Peyer's patch (tissue), 4 donors: Measurements from ENCODE around the gene SUMO3. TPM values are rescaled to one million over a fixed set of nuclear protein-coding genes. Genes with fewer than 3 reads are reported as not detected.

Source experiments
- DNase-seq, 3 donors: peaks; one replicate each; pipeline ENCODE4 v3.0.0-alpha.2; 2017 to 2019
- H3K27ac ChIP-seq, 4 donors: fragments of 200-600 bp; sonication (generic); one replicate each; pipeline ENCODE4 v1.5.1; 2016 to 2019
- H3K27me3 ChIP-seq, 2 donors: fragments of 200-600 bp; sonication (generic); one replicate each; pipeline ENCODE4 v1.5.1; 2019
- H3K36me3 ChIP-seq, 3 donors: fragments of 200-600 bp; sonication (generic); one replicate each; pipeline ENCODE4 v1.5.1; 2016 to 2019
- H3K4me1 ChIP-seq, 4 donors: fragments of 200-600 bp; sonication (generic); one replicate each; pipeline ENCODE4 v1.5.1; 2016 to 2019
- H3K4me3 ChIP-seq, 4 donors: fragments of 200-600 bp; sonication (generic); 1 replicate in 3 of 4; 2 replicates in 1 of 4; pipeline ENCODE4 v1.5.1; 2016 to 2019; ENCODE audit warnings: mild to moderate bottlenecking in 1 of 4
- H3K9me3 ChIP-seq, 4 donors: fragments of 200-600 bp; sonication (generic); one replicate each; pipeline ENCODE4 v1.5.1; 2016 to 2019; ENCODE audit warnings: mild to moderate bottlenecking in 1 of 4
- POLR2A ChIP-seq, 2 donors: fragments of 450-650 bp; IDR thresholded peaks; one replicate each; pipeline ENCODE4 v1.5.1; 2017; ENCODE audit warnings: antibody characterized with exemption in 2 of 2, mild to moderate bottlenecking in 2 of 2, moderate library complexity in 2 of 2
- total RNA-seq, 4 donors: library from RNA; depleted of rRNA; stranded (reverse); fragments of >200 nt; gene quantifications; one replicate each; pipeline ENCODE4 v1.1.0, GENCODE V29; 2016
- TF ChIP-seq, protein P1 (sequence below), 6 experiments: fragments of 450-650 bp in 4 of 6; fragments of 200-600 bp in 2 of 6; sonication (generic) in 1 of 6; IDR thresholded peaks; one replicate each; pipeline ENCODE4 v1.5.1; 2017 to 2019; ENCODE audit warnings: antibody characterized with exemption in 6 of 6, mild to moderate bottlenecking in 3 of 6, moderate library complexity in 1 of 6

The SUMO3 gene
- total RNA-seq, 4 donors from 2014 or later: 42.6 to 57.6 (median 49.8) TPM

DNA sequence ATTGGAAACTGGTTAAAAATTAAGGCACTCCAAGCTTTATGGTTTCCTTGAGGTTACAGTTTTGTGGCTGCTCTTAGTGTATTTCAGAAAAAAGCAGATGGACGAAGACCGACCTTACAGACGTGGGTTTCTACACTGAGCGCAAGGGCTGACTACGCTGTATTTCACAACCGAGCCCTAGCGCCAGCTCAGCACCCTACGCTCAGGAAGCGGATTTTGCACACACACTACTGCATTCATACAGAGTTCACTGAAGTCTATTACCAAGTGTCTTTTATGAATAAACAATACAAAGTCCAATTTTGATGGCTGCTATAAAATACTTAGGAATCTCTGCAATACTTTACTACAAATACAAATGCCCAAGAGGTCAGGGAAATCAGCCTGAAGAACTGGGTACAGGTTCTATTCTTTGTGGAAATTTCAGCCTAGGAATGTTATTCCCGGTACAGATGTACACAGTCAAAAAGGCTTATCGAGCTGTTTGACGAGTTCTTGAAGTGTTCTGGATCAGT lies 31.8 kb upstream of the SUMO3 start:
- peak in 2 of 3 donors; percentile 77 to 85 for DNase-seq
- no peaks in the 10 kb centered on the region for H3K27me3 ChIP-seq
- no peaks in the 10 kb centered on the region for H3K9me3 ChIP-seq
- peak overlapping the region in 3 of 4 donors; percentile 34 to 85 (median 73) for H3K27ac ChIP-seq
- H3K36me3 ChIP-seq: peaks cover 0 to 59% (median 0%) of the 10 kb centered on the region in 3 donors
- peak overlapping the region in 1 of 4 donors; percentile 6 for H3K4me3 ChIP-seq
- TF ChIP-seq, protein P1, sequence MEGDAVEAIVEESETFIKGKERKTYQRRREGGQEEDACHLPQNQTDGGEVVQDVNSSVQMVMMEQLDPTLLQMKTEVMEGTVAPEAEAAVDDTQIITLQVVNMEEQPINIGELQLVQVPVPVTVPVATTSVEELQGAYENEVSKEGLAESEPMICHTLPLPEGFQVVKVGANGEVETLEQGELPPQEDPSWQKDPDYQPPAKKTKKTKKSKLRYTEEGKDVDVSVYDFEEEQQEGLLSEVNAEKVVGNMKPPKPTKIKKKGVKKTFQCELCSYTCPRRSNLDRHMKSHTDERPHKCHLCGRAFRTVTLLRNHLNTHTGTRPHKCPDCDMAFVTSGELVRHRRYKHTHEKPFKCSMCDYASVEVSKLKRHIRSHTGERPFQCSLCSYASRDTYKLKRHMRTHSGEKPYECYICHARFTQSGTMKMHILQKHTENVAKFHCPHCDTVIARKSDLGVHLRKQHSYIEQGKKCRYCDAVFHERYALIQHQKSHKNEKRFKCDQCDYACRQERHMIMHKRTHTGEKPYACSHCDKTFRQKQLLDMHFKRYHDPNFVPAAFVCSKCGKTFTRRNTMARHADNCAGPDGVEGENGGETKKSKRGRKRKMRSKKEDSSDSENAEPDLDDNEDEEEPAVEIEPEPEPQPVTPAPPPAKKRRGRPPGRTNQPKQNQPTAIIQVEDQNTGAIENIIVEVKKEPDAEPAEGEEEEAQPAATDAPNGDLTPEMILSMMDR (IDR thresholded peaks at IDR 0.05): peak in 1 of 6 experiments; percentile 14
- TF ChIP-seq POLR2A (IDR thresholded peaks at IDR 0.05): peak in 1 of 2 donors; percentile 20
- peaks cover 8 to 65% (median 13%) of the 10 kb centered on the region in 4 donors for H3K4me1 ChIP-seq

DNA sequence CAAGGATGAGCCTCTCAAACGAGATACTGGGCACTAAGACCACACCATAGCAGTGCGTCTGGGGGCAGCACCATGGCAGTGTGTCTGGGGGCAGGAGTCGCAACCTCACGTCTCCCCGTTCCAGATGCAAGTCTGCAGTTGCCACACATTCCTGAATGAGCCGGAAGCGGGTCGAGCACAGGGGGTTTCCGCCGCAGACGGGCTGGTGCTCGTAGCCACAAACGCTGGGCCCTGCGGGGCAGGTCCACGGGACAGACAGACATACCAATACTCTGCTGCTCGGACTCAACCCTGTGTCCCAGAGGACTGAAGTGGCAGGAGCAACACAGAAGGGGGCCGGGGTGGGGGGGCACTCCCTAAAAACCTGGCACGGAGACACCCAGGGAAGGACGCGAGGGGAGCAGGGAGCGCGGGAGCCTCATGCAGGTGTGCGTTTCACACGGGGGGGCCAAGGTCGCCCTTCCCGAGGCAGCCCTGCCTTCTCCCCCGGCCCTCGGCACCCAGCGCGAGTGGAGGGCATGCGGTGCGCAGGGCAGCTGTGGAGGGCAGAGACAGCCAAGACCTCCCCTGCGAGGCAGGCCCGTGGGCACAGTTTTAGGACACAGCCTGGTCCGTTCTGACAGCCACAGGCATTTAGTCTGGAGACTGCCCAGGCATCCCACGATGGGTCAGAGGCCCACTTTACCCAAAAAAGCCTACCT lies 31.1 kb upstream of the SUMO3 start:
- H3K36me3 ChIP-seq: peaks cover 0 to 52% (median 0%) of the 10 kb centered on the region in 3 donors
- peak overlapping the region in 3 of 4 donors; percentile 34 to 85 (median 65) for H3K27ac ChIP-seq
- H3K27me3 ChIP-seq: no peaks in the 10 kb centered on the region
- TF ChIP-seq POLR2A (IDR thresholded peaks at IDR 0.05): no peak
- H3K4me1 ChIP-seq: peaks cover 8 to 63% (median 13%) of the 10 kb centered on the region in 4 donors
- H3K4me3 ChIP-seq: peak overlapping the region in 1 of 4 donors; percentile 6
- DNase-seq: peak in 2 of 3 donors; percentile 42 to 49
- no peaks in the 10 kb centered on the region for H3K9me3 ChIP-seq

DNA sequence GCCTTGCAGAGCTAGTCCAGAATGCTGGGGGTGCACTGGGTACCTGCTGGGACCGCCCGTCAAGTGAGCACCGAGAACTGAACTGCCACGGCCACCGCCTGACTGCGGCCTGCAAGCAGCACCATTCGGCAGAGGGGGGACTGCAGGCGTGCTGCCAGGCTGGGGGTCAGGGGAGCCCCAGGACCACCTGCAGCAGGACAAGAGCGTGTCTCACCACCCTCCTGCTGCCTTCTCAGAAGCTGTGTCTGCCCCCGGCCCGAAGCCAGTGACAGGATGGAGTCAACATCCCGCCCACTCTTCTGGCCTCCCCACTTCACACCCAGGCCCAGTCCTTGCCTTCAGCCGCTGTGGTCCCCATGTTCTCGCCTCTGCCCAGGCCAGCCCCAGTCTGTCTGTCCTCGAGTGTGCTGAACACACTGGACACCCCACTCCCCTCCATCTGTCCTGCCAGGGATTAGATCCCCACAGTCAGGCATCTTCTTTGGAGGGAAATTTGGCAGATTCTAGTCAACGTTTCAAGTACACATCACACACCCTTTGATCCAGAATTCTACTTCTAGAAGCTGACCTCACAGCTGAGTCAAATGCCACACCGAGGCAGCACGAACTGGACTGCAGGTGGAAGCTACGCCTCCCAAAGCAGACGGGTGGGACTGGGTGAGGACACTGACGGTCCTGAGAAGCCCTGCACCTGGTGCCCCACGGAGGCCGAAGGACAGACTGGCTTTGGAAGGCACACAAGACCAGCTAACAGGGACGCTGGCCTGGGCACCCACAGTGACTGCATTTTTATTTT lies 29.6 kb upstream of the SUMO3 start:
- no peak for TF ChIP-seq POLR2A (IDR thresholded peaks at IDR 0.05)
- TF ChIP-seq, protein P1 (IDR thresholded peaks at IDR 0.05): no peak
- Histone ChIP-seq H3K4me3 (no peak overlapping the region), H3K27ac (no peak overlapping the region), H3K9me3 (no peaks in the 10 kb centered on the region), H3K36me3 (peaks cover 0 to 41% (median 0%) of the 10 kb centered on the region in 3 donors), H3K27me3 (no peaks in the 10 kb centered on the region), H3K4me1 (peaks cover 8 to 52% (median 13%) of the 10 kb centered on the region in 4 donors)
- peak in 2 of 3 donors; percentile 44 to 48 for DNase-seq

DNA sequence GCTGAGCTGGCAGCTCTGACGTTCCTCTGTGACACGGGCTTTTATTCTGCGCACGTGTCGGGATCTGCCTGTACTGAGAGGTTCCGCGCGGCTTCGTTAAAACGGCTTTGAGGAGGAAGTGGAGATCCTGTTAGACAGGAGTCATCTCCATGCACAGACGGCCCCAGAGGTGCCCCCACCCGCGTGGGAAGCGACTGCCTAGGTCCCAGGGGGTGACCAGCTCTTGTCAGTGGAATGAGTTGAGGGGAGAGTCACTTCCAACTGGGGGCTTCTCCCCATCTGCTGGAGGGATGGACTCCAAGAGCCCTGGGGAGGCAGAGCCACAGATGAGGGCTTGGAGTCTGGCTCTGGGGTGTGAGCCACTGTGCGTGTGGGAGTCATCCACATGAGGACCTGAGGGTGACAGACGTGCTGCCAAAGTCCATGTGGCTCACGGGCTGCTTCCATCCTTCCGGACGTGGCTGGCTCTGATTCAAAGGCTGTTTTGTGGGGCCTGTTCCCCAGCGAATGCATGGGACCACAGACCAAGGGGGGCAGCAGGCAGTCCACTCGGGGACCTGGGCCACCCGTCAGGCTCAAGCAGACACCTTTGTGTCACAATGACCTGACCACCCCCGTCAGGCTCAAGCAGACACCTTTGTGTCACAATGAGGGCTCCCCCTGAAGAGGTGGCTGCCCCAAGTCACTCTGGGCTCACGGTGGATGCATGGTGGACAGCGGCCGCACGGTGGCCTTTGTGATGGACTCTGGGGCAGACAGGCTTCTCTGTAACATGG lies 28.8 kb upstream of the SUMO3 start:
- Histone ChIP-seq H3K36me3 (peaks cover 0 to 33% (median 0%) of the 10 kb centered on the region in 3 donors), H3K4me1 (peaks cover 8 to 52% (median 13%) of the 10 kb centered on the region in 4 donors), H3K27me3 (no peaks in the 10 kb centered on the region), H3K9me3 (no peaks in the 10 kb centered on the region), H3K27ac (peak overlapping the region in 1 of 4 donors; percentile 55), H3K4me3 (no peak overlapping the region)
- DNase-seq: peak; percentile 45 to 85 (median 75)
- no peak for TF ChIP-seq POLR2A (IDR thresholded peaks at IDR 0.05)
- TF ChIP-seq, protein P1 (IDR thresholded peaks at IDR 0.05): no peak

DNA sequence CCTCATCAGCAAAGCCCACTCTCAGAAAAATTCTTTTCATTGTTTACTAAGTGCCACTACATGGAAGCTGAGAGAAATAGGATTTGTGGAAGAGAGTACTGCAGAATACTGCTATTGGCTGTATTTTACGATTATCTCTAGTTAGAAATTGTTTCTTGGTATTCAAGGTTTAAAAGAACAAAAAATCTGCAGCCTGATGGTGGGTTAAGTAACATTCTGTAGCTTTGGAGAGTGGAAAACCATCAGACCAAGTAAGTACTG lies 28.3 kb upstream of the SUMO3 start:
- Histone ChIP-seq H3K9me3 (no peaks in the 10 kb centered on the region), H3K36me3 (peaks cover 0 to 27% (median 0%) of the 10 kb centered on the region in 3 donors), H3K4me3 (peak overlapping the region in 3 of 4 donors; percentile 40 to 45 (median 41)), H3K4me1 (peaks cover 8 to 48% (median 13%) of the 10 kb centered on the region in 4 donors), H3K27ac (peak overlapping the region in 2 of 4 donors; percentile 55 to 57), H3K27me3 (no peaks in the 10 kb centered on the region)
- TF ChIP-seq, protein P1 (IDR thresholded peaks at IDR 0.05): no peak
- no peak for TF ChIP-seq POLR2A (IDR thresholded peaks at IDR 0.05)
- DNase-seq: no peak
